ENCODE data around the gene STK24.

- TF ChIP-seq CTCF (conservative IDR thresholded peaks at IDR 0.05; ENCODE audit: low read depth, low read length) = no peak
- no peak for TF ChIP-seq POLR2A (IDR thresholded peaks at IDR 0.05; ENCODE audit: low read depth, low read length)
Measured at GRCh38 chr13:98508685-98509084, 68.2 kb downstream of the STK24 start.
